Measurements from ENCODE around the gene ADO. TPM values are rescaled to one million over a fixed set of nuclear protein-coding genes. Genes with fewer than 3 reads are reported as not detected.

The ADO gene
- total and polyA plus RNA-seq, 2 of the 4 experiments (the other 2 are of a cell fraction) = 8.0 to 8.1 TPM

GRCh38 chr10:62829622-62830021 is 25.1 kb downstream of the ADO start:
- Histone ChIP-seq H2AFZ (replicated peaks; ENCODE audit: low read length, poor library complexity) (no peak overlapping the region), H3K56ac (ENCODE audit: extremely low read depth, insufficient read depth, low read length) (no peak overlapping the region), H3K4me1 (ENCODE audit: control insufficient read depth, insufficient read depth, low read length) (0 out of 2 replicates have a peak, but pooled peaks cover 1% of the 10 kb centered on the region), H2BK15ac (ENCODE audit: low read depth, low read length) (no peak overlapping the region), H3K79me1 (ENCODE audit: low read depth in 1 of 2, low read length in 2 of 2) (no peaks in the 10 kb centered on the region), H3K27me3 (ENCODE audit: control insufficient read depth, insufficient read depth, low read length) (peaks cover 17% of the 10 kb centered on the region), H3K9me3 (ENCODE audit: control insufficient read depth, insufficient read depth, low read length) (no peaks in the 10 kb centered on the region), H4K91ac (ENCODE audit: insufficient read depth, low read depth, low read length) (no peak overlapping the region), H3K9me1 (ENCODE audit: insufficient read depth, low read length) (no peaks in the 10 kb centered on the region), H4K5ac (ENCODE audit: low read depth, low read length) (no peak overlapping the region), H2AK9ac (replicated peaks; ENCODE audit: low read depth, low read length, poor library complexity) (no peak overlapping the region), H3K36me3 (ENCODE audit: control insufficient read depth, insufficient read depth, low read length) (no peaks in the 10 kb centered on the region), H3K18ac (ENCODE audit: low read depth, low read length) (no peak overlapping the region), H2BK120ac (ENCODE audit: low read depth, low read length) (no peak overlapping the region), H3K27ac (ENCODE audit: insufficient read depth, low read length) (no peak overlapping the region), H3K4ac (ENCODE audit: low read depth, low read length) (no peak overlapping the region), H3K23ac (ENCODE audit: low read depth, low read length) (no peak overlapping the region), H4K8ac (ENCODE audit: low read depth in 2 of 2, low read length in 2 of 2) (no peak overlapping the region), H3K9ac (ENCODE audit: low read depth, low read length) (no peak overlapping the region), H3K4me3 (ENCODE audit: insufficient read depth, low read depth, low read length) (no peak overlapping the region), H4K20me1 (ENCODE audit: insufficient read depth, low read length) (no peaks in the 10 kb centered on the region), H2AK5ac (ENCODE audit: low read depth, low read length) (no peak overlapping the region), H3K4me2 (ENCODE audit: low read depth, low read length) (no peak overlapping the region), H2BK5ac (ENCODE audit: low read depth, low read length, poor library complexity, severe bottlenecking) (no peak overlapping the region), H3K14ac (replicated peaks; ENCODE audit: low read depth, low read length) (no peak overlapping the region), H2BK20ac (ENCODE audit: low read depth, low read length) (no peak overlapping the region)
- ChIA-PET CTCF (no interaction called here), POLR2A (ENCODE audit: unreplicated experiment) (no interaction called here)
- dilution Hi-C loops (cut with HindIII; ENCODE audit: low sequenced_read_pairs, unreplicated experiment) = no loop called here
- DNase-seq (no peak), ATAC-seq (ENCODE audit: low read depth) (no peak)
- TF ChIP-seq MAFK (IDR thresholded peaks at IDR 0.05; ENCODE audit: low read depth, low read length) (0 out of 2 replicates have a peak, but pooled peaks have one; percentile 2), RCOR1 (IDR thresholded peaks at IDR 0.05; ENCODE audit: insufficient replicate concordance, low read length) (no peak)
- in situ Hi-C loops (cut with MboI; ENCODE audit: low sequenced_read_pairs) = no loop called here
- no TSS peak for BruUV-seq (replicated peaks)
- WGBS, 2 experiments (ENCODE audit: extremely low coverage in 2 of 2, insufficient read length in 1 of 2) = 14% methylated on average over 1 of the region's 2 CpGs; no CpG with 5 or more reads in 1 of the 2 experiments
- intact Hi-C loops (cut with micrococcal nuclease) = no loop called here

Data from IMR-90 (cell line).